Cardiac muscle cell (in vitro differentiated cells and primary cell): ENCODE measurements around the gene PARD3. TPM values are rescaled to one million over a fixed set of nuclear protein-coding genes. Genes with fewer than 3 reads are reported as not detected.

Experiments used
- DNase-seq, 2 donors: peaks; one replicate each; pipeline versions ENCODE4 v3.0.0 to v3.0.0-alpha.2; 2010 to 2017; ENCODE audit warnings: low read depth in 1 of 2, low spot score in 1 of 2
- H3K27ac ChIP-seq: fragments of 200-600 bp; sonication (generic); 2 replicates; pipeline ENCODE4 v1.5.1; 2016
- H3K27me3 ChIP-seq: fragments of 200-600 bp; sonication (generic); 2 replicates; pipeline ENCODE4 v1.6.0; 2016; ENCODE audit warnings: control low read depth
- H3K36me3 ChIP-seq: fragments of 200-600 bp; sonication (generic); 2 replicates; pipeline ENCODE4 v1.5.1; 2016; ENCODE audit warnings: control low read depth
- H3K4me1 ChIP-seq: fragments of 200-600 bp; sonication (generic); 2 replicates; pipeline ENCODE4 v1.8.1; 2017; ENCODE audit warnings: low read depth, mild to moderate bottlenecking, mixed run types
- H3K4me3 ChIP-seq: fragments of 200-600 bp; sonication (generic); 2 replicates; pipeline ENCODE4 v1.5.1; 2016; ENCODE audit warnings: mild to moderate bottlenecking
- H3K9me3 ChIP-seq: fragments of 200-600 bp; sonication (generic); 2 replicates; pipeline ENCODE4 v1.5.1; 2017; ENCODE audit warnings: low read depth, mild to moderate bottlenecking, control low read depth
- polyA plus RNA-seq: library from polyadenylated mRNA; unstranded; fragments of >200 nt; fragmentation: Nextera tagmentation; extraction: Ambion mirVana; gene quantifications from 2 replicates; pipeline ENCODE4 v1.2.1, GENCODE V29; 2016
- total RNA-seq: library from RNA; depleted of rRNA; stranded (reverse); fragments of >200 nt; gene quantifications from 2 replicates; pipeline ENCODE4 v1.2.3, GENCODE V29; 2016
- TF ChIP-seq, protein P1 (sequence below): IDR thresholded peaks from 2 replicates; pipeline ENCODE4 v1.5.1; 2012; ENCODE audit warnings: low read depth, mild to moderate bottlenecking, low read length

The PARD3 gene
- total and polyA plus RNA-seq, 2 experiments from 2014 or later = 36.5 to 64.8 TPM

DNA sequence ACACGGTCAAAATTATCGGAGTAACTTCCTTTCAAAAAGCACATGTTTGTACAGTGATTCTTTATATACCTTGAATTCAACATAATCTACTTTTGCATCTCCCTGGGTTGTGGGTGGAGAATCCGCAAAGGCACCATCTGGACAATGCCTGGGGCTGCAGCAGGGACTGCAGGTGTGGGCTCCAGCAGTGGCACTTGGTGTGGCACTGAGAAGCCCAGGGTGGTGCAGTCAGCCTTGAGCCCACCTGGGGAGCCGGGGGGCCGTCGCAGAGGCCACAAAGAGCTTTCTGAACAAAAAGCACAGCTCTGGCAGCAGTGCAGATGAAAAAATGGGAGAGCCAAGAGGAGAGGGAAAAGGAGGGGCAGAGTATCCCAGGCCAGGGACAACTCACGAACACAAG, 22.2 kb downstream of the PARD3 start:
- Histone ChIP-seq H3K27me3 (no peaks in the 10 kb centered on the region), H3K4me1 (peaks cover 8% of the 10 kb centered on the region), H3K4me3 (no peak overlapping the region), H3K27ac (peak overlapping the region; percentile 12), H3K36me3 (no peaks in the 10 kb centered on the region), H3K9me3 (no peaks in the 10 kb centered on the region)
- DNase-seq = no peak
- TF ChIP-seq, protein P1, sequence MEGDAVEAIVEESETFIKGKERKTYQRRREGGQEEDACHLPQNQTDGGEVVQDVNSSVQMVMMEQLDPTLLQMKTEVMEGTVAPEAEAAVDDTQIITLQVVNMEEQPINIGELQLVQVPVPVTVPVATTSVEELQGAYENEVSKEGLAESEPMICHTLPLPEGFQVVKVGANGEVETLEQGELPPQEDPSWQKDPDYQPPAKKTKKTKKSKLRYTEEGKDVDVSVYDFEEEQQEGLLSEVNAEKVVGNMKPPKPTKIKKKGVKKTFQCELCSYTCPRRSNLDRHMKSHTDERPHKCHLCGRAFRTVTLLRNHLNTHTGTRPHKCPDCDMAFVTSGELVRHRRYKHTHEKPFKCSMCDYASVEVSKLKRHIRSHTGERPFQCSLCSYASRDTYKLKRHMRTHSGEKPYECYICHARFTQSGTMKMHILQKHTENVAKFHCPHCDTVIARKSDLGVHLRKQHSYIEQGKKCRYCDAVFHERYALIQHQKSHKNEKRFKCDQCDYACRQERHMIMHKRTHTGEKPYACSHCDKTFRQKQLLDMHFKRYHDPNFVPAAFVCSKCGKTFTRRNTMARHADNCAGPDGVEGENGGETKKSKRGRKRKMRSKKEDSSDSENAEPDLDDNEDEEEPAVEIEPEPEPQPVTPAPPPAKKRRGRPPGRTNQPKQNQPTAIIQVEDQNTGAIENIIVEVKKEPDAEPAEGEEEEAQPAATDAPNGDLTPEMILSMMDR = no peak

DNA sequence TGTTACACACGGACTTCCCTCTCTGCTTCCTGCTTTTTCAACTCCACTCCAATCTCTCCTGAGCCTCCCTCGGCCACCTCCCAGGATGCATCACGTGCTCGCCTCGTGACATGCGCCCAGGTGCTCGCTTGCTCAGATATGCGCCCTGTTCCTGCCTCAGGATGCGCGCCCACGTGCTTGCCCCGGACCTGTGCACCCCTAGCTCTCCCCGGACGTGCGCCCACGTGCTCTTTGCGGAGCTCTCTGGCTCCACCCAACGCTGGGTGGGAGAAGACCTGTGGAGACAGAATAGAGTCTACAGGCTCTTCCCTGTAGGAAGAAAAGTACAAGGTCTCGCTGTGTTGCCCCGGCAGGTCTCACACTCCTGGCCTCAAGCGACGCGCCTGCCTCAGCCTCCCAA, 23.1 kb downstream of the PARD3 start:
- no peaks in the 10 kb centered on the region for H3K36me3 ChIP-seq
- no peak overlapping the region for H3K4me3 ChIP-seq
- H3K27ac ChIP-seq = no peak overlapping the region
- peaks cover 8% of the 10 kb centered on the region for H3K4me1 ChIP-seq
- TF ChIP-seq, protein P1 = no peak
- DNase-seq = no peak
- no peaks in the 10 kb centered on the region for H3K9me3 ChIP-seq
- no peaks in the 10 kb centered on the region for H3K27me3 ChIP-seq

DNA sequence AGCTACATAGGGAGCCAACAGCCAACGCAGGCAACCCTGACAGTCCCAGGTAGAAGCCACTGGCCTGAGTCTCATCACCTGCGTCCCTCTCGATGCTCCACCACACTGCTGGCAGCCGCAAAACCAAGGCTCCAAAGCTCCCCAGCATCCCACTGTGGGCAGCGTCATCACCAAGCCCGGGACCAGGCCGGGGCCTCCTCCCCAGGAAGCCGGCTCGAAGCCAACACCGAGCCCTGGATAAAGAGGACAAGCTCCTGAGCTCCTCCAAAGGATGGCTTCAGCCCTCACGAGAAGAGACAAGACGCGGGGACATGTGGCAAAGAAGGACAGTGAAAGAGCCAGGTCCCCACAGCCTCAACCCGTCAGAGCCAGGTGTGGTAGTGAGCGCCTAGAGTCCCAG, 23.9 kb downstream of the PARD3 start:
- peaks cover 8% of the 10 kb centered on the region for H3K4me1 ChIP-seq
- TF ChIP-seq, protein P1 = no peak
- H3K9me3 ChIP-seq = no peaks in the 10 kb centered on the region
- H3K36me3 ChIP-seq = no peaks in the 10 kb centered on the region
- no peak overlapping the region for H3K27ac ChIP-seq
- DNase-seq = no peak
- no peaks in the 10 kb centered on the region for H3K27me3 ChIP-seq
- no peak overlapping the region for H3K4me3 ChIP-seq

DNA sequence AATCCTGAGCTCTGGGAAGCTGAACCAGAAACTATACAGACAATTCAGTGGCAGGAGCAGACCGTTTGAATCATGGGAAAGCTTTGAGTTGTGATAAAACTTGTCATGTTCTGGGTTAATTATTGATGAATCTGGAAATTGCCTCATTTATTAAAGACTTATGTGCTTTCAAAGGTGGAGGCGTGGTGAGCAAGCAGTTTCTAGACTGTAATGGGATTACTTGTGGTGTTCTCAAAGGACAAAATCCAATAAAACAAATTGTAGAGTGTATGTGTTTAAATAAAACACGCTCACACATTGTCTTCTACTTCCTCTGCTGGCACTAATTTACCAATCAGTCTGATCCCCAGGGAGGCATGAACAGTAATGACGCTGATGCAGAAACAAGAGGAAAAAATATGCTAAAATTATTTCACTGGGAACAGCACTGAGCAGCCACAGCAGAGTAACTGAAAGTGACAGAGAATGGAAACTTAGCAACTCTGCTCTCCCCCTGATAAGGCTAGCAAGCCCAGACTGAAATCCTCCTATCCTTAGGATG, 25.1 kb downstream of the PARD3 start:
- peak; percentile 24 to 40 for DNase-seq
- Histone ChIP-seq H3K36me3 (no peaks in the 10 kb centered on the region), H3K4me1 (peaks cover 8% of the 10 kb centered on the region), H3K9me3 (no peaks in the 10 kb centered on the region), H3K4me3 (no peak overlapping the region), H3K27ac (peak overlapping the region; percentile 40), H3K27me3 (no peaks in the 10 kb centered on the region)
- TF ChIP-seq, protein P1 = no peak

DNA sequence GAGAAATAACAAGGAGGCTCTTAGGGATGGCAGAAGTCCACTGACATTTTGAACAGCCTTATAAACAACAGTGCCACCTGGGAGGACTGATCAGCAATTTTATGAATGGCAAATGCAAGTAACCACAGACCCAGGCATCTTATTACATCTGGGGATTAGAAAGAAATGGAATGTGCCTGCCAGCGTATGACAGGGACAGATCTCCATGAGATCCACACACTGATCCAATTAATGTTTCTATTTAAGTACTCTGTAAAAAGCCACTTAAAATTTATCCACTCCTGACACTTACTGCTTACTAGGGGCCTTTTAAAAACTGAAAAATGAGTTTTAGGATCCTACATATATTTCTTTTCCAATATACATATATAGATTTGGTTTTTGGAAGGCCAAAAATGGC, 28.6 kb downstream of the PARD3 start:
- Histone ChIP-seq H3K9me3 (no peaks in the 10 kb centered on the region), H3K36me3 (no peaks in the 10 kb centered on the region), H3K27me3 (no peaks in the 10 kb centered on the region), H3K4me1 (peaks cover 18% of the 10 kb centered on the region), H3K27ac (no peak overlapping the region), H3K4me3 (no peak overlapping the region)
- TF ChIP-seq, protein P1 = no peak
- DNase-seq = no peak
